Upper lobe of left lung (tissue), 4 donors: ENCODE results near the gene SGTA.

Experiments
- CTCF ChIP-seq, 6 experiments: fragments of 450-650 bp in 4 of 6; fragments of 200-600 bp in 2 of 6; sonication (generic) in 2 of 6; IDR thresholded peaks; one replicate each; pipeline ENCODE4 v1.5.1; 2016 to 2019; ENCODE audit warnings: antibody characterized with exemption in 6 of 6
- POLR2A ChIP-seq, 4 donors: fragments of 450-650 bp; IDR thresholded peaks; one replicate each; pipeline ENCODE4 v1.5.1; 2016 to 2017; ENCODE audit warnings: antibody characterized with exemption in 4 of 4, mild to moderate bottlenecking in 2 of 4
- POLR2AphosphoS5 ChIP-seq, 2 donors: sonication (generic); formaldehyde crosslinking; IDR thresholded peaks; one replicate each; pipeline ENCODE4 v1.5.1; 2017; ENCODE audit warnings: antibody characterized with exemption in 2 of 2

GRCh38 chr19:2717638-2718541 is 65.2 kb downstream of the SGTA start:
- TF ChIP-seq CTCF (IDR thresholded peaks at IDR 0.05) (no peak), POLR2AphosphoS5 (IDR thresholded peaks at IDR 0.05) (no peak), POLR2A (IDR thresholded peaks at IDR 0.05) (no peak)
